IPS-18c (cell line): ENCODE results near the gene DTNA.

Experiments
- H3K4me3 ChIP-seq: 2 replicates; pipeline ENCODE4 v1.7.0; 2013; ENCODE audit warnings: low read depth, mild to moderate bottlenecking, low read length, moderate library complexity; ENCODE audit not compliant: insufficient read depth
- H3K9me3 ChIP-seq: one replicate; pipeline ENCODE4 v1.6.1; 2013; ENCODE audit warnings: mild to moderate bottlenecking, low read length, moderate library complexity; ENCODE audit not compliant: control insufficient read depth, insufficient read depth

DTNA gene

GRCh38 chr18:34787931-34788532 lies 77.9 kb downstream of the DTNA start:
- no peaks in the 10 kb centered on the region for H3K9me3 ChIP-seq
- H3K4me3 ChIP-seq, result no peak overlapping the region

GRCh38 chr18:34789768-34790344 lies 79.8 kb downstream of the DTNA start:
- H3K4me3 ChIP-seq, result no peak overlapping the region
- H3K9me3 ChIP-seq, result no peaks in the 10 kb centered on the region

GRCh38 chr18:34794348-34794747 lies 84.2 kb downstream of the DTNA start:
- Histone ChIP-seq H3K4me3 (no peak overlapping the region), H3K9me3 (no peaks in the 10 kb centered on the region)

GRCh38 chr18:34795070-34795732 lies 85.1 kb downstream of the DTNA start:
- H3K4me3 ChIP-seq, result no peak overlapping the region
- no peaks in the 10 kb centered on the region for H3K9me3 ChIP-seq

GRCh38 chr18:34796035-34796657 lies 86.0 kb downstream of the DTNA start:
- no peak overlapping the region for H3K4me3 ChIP-seq
- H3K9me3 ChIP-seq, result no peaks in the 10 kb centered on the region

- no peaks in the 10 kb centered on the region for H3K9me3 ChIP-seq
- H3K4me3 ChIP-seq, result no peak overlapping the region
Measured at GRCh38 chr18:34799291-34799690, 89.2 kb downstream of the DTNA start.

GRCh38 chr18:34800381-34800780 lies 90.3 kb downstream of the DTNA start:
- Histone ChIP-seq H3K9me3 (no peaks in the 10 kb centered on the region), H3K4me3 (no peak overlapping the region)

- Histone ChIP-seq H3K9me3 (no peaks in the 10 kb centered on the region), H3K4me3 (no peak overlapping the region)
Measured at GRCh38 chr18:34801774-34802173, 91.7 kb downstream of the DTNA start.

GRCh38 chr18:34802959-34803358 lies 92.9 kb downstream of the DTNA start:
- no peak overlapping the region for H3K4me3 ChIP-seq
- H3K9me3 ChIP-seq, result no peaks in the 10 kb centered on the region

GRCh38 chr18:34803877-34804400 lies 93.8 kb downstream of the DTNA start:
- H3K4me3 ChIP-seq, result no peak overlapping the region
- H3K9me3 ChIP-seq, result no peaks in the 10 kb centered on the region

GRCh38 chr18:34805103-34805877 lies 95.2 kb downstream of the DTNA start:
- Histone ChIP-seq H3K4me3 (no peak overlapping the region), H3K9me3 (no peaks in the 10 kb centered on the region)

GRCh38 chr18:34805878-34806351 lies 95.8 kb downstream of the DTNA start:
- Histone ChIP-seq H3K9me3 (no peaks in the 10 kb centered on the region), H3K4me3 (no peak overlapping the region)

- Histone ChIP-seq H3K4me3 (no peak overlapping the region), H3K9me3 (no peaks in the 10 kb centered on the region)
Measured at GRCh38 chr18:34806527-34806926, 96.4 kb downstream of the DTNA start.

- Histone ChIP-seq H3K9me3 (no peaks in the 10 kb centered on the region), H3K4me3 (no peak overlapping the region)
Measured at GRCh38 chr18:34807106-34807796, 97.2 kb downstream of the DTNA start.

GRCh38 chr18:34808389-34808788 lies 98.3 kb downstream of the DTNA start:
- H3K4me3 ChIP-seq, result no peak overlapping the region
- no peaks in the 10 kb centered on the region for H3K9me3 ChIP-seq

- H3K4me3 ChIP-seq, result no peak overlapping the region
- H3K9me3 ChIP-seq, result no peaks in the 10 kb centered on the region
Measured at GRCh38 chr18:34809451-34810072, 99.5 kb downstream of the DTNA start.
